ENCODE measurements around the gene NKTR. TPM values are rescaled to one million over a fixed set of nuclear protein-coding genes. Genes with fewer than 3 reads are reported as not detected.

Gene NKTR
- total RNA-seq, 1 experiment from 2014 or later, result 89.3 TPM

- Mint-ChIP-seq H3K27ac (peak overlapping the region; percentile 17; the same call in 1 of the 2 replicates), H3K4me3 (no peak overlapping the region), H3K27me3 (ENCODE audit: low read depth) (no peaks in the 10 kb centered on the region), H3K4me1 (peaks cover 17% of the 10 kb centered on the region), H3K36me3 (no peaks in the 10 kb centered on the region; the same call in 1 of the 2 replicates), H3K9me3 (no peaks in the 10 kb centered on the region)
- DNase-seq (ENCODE audit: low spot score) (no peak), ATAC-seq (no peak)
- TF ChIP-seq ZNF416 (CRISPR knock-in tag; IDR thresholded peaks at IDR 0.05) (no peak), NFATC4 (CRISPR knock-in tag; IDR thresholded peaks at IDR 0.05) (no peak), RORB (CRISPR knock-in tag; IDR thresholded peaks at IDR 0.05) (no peak), FOXP1 (CRISPR knock-in tag; IDR thresholded peaks at IDR 0.05; ENCODE audit: borderline replicate concordance) (no peak), GTF2I (CRISPR knock-in tag; conservative IDR thresholded peaks at IDR 0.05) (no peak), OVOL2 (CRISPR knock-in tag; IDR thresholded peaks at IDR 0.05; ENCODE audit: borderline replicate concordance) (no peak), USF2 (CRISPR knock-in tag; IDR thresholded peaks at IDR 0.05) (no peak), CDX4 (CRISPR knock-in tag; IDR thresholded peaks at IDR 0.05; ENCODE audit: borderline replicate concordance) (no peak), GABPB1 (CRISPR knock-in tag; IDR thresholded peaks at IDR 0.05) (no peak), NR1H2 (CRISPR knock-in tag; IDR thresholded peaks at IDR 0.05) (no peak), ERG (CRISPR knock-in tag; IDR thresholded peaks at IDR 0.05) (no peak), MXD4 (CRISPR knock-in tag; IDR thresholded peaks at IDR 0.05; ENCODE audit: borderline replicate concordance) (no peak), JAZF1 (CRISPR knock-in tag; IDR thresholded peaks at IDR 0.05) (no peak), ETV6 (CRISPR knock-in tag; IDR thresholded peaks at IDR 0.05) (no peak)
- ChIA-PET CTCF (interaction anchor here (1.0 to 2.6 kb wide), 7 partner anchors 17 to 103 kb away, joined by 3 to 24 read pairs (median 5); no protein-coding TSS in a partner anchor), POLR2A (no interaction called here)
Observed at GRCh38 chr3:42660131-42660715, 59.7 kb downstream of the NKTR start.

- ChIA-PET CTCF (interaction anchor here (0.6 to 2.6 kb wide), 13 partner anchors 9 to 170 kb away, joined by 3 to 24 read pairs (median 4); no protein-coding TSS in a partner anchor), POLR2A (no interaction called here)
- ATAC-seq, result peak; percentile 57
- no peak for DNase-seq (ENCODE audit: low spot score)
- H3K4me1 Mint-ChIP-seq, result peaks cover 10% of the 10 kb centered on the region; the same call in 1 of the 2 replicates
- no peaks in the 10 kb centered on the region for H3K9me3 Mint-ChIP-seq
- TF ChIP-seq RELA (CRISPR knock-in tag; IDR thresholded peaks at IDR 0.05; ENCODE audit: borderline replicate concordance), result no peak
- no peak for TF ChIP-seq ZSCAN18 (CRISPR knock-in tag; IDR thresholded peaks at IDR 0.05)
- no peak for TF ChIP-seq ZNF263 (CRISPR knock-in tag; IDR thresholded peaks at IDR 0.05; ENCODE audit: low read depth)
- no peak for TF ChIP-seq USF1 (CRISPR knock-in tag; IDR thresholded peaks at IDR 0.05)
- no peak for TF ChIP-seq MLX (CRISPR knock-in tag; IDR thresholded peaks at IDR 0.05)
- no peak for TF ChIP-seq ERG (CRISPR knock-in tag; IDR thresholded peaks at IDR 0.05)
- TF ChIP-seq ZBTB43 (CRISPR knock-in tag; IDR thresholded peaks at IDR 0.05), result no peak
- H3K27me3 Mint-ChIP-seq (ENCODE audit: low read depth), result no peaks in the 10 kb centered on the region
- no peak overlapping the region for H3K4me3 Mint-ChIP-seq
- H3K27ac Mint-ChIP-seq, result no peak overlapping the region
- H3K36me3 Mint-ChIP-seq, result no peaks in the 10 kb centered on the region; the same call in 1 of the 2 replicates
Observed at GRCh38 chr3:42660898-42661297, 60.4 kb downstream of the NKTR start.
